Activated CD4-positive, alpha-beta T cell treated with anti-CD3 and anti-CD28 coated beads for 36 hours (primary cell): Measurements from ENCODE around the gene KCNA4. TPM values are rescaled to one million over a fixed set of nuclear protein-coding genes. Genes with fewer than 3 reads are reported as not detected.

Experiments used
- ATAC-seq: fragments of 200-7000 bp; cut with Tn5 transposase; one replicate; pipeline ENCODE4 v1.10.0; 2021; ENCODE audit warnings: mild to moderate bottlenecking, moderate library complexity
- CTCF ChIA-PET: fragments of 350-600 bp; sonication (Branson Sonifier 250); formaldehyde crosslinking; loops from one replicate; lab custom pipeline; 2021; ENCODE audit warnings: antibody characterized with exemption; lab: Charles Lee
- POLR2A ChIA-PET: fragments of 350-600 bp; sonication (Branson Sonifier 250); formaldehyde crosslinking; loops from one replicate; lab custom pipeline; 2021; ENCODE audit warnings: antibody characterized with exemption, inconsistent platforms; lab: Charles Lee
- DNase-seq: peaks from one replicate; pipeline ENCODE4 v3.0.0-alpha.2; 2020
- H3K27ac Mint-ChIP-seq: one replicate; pipeline ENCODE4 v1.8.0; 2021; ENCODE audit warnings: mixed read lengths
- H3K27me3 Mint-ChIP-seq: one replicate; pipeline ENCODE4 v1.8.0; 2021; ENCODE audit warnings: mixed read lengths
- H3K36me3 Mint-ChIP-seq: one replicate; pipeline ENCODE4 v1.8.0; 2021; ENCODE audit warnings: low read depth, mixed read lengths
- H3K4me1 Mint-ChIP-seq: one replicate; pipeline ENCODE4 v1.8.0; 2021; ENCODE audit warnings: mixed read lengths
- H3K4me3 Mint-ChIP-seq: one replicate; pipeline ENCODE4 v1.8.0; 2021; ENCODE audit warnings: mild to moderate bottlenecking, moderate library complexity, mixed read lengths
- H3K9me3 Mint-ChIP-seq: one replicate; pipeline ENCODE4 v1.8.0; 2021; ENCODE audit warnings: low read depth, mixed read lengths
- intact Hi-C, 2 experiments: fragments of 100-400 bp; cut with DNase I in 1 of 2; cut with micrococcal nuclease in 1 of 2; formaldehyde crosslinking; loops; one replicate each; pipeline versions ENCODE4 v1.14.2 to v1.15.1; 2022 to 2024; cut with DNase I, micrococcal nuclease
- total RNA-seq, 2 experiments: library from RNA; stranded (reverse); gene quantifications; one replicate each; pipeline ENCODE4 v1.2.3, GENCODE V29; 2021

The KCNA4 gene
- total RNA-seq, 2 experiments from 2014 or later, result not detected

- Mint-ChIP-seq H3K4me1 (no peaks in the 10 kb centered on the region), H3K27ac (no peak overlapping the region), H3K4me3 (no peak overlapping the region), H3K36me3 (no peaks in the 10 kb centered on the region), H3K9me3 (peaks cover 3% of the 10 kb centered on the region), H3K27me3 (peaks cover 20% of the 10 kb centered on the region)
- ATAC-seq (no peak), DNase-seq (no peak)
- intact Hi-C loops, result no loop called here
- ChIA-PET POLR2A (no interaction called here), CTCF (interaction anchor here (0.6 kb wide), 1 partner anchor 297 kb away, joined by 4 read pairs; no protein-coding TSS in a partner anchor)
Measured at GRCh38 chr11:30023074-30023473, 6.2 kb upstream of the KCNA4 start.

- ATAC-seq (no peak), DNase-seq (no peak)
- Mint-ChIP-seq H3K27me3 (peaks cover 22% of the 10 kb centered on the region), H3K4me3 (no peak overlapping the region), H3K36me3 (no peaks in the 10 kb centered on the region), H3K27ac (no peak overlapping the region), H3K9me3 (no peaks in the 10 kb centered on the region), H3K4me1 (no peaks in the 10 kb centered on the region)
- intact Hi-C loops, result no loop called here
- ChIA-PET POLR2A (no interaction called here), CTCF (interaction anchor here (1.3 kb wide), 1 partner anchor 28 kb away, joined by 4 read pairs; no protein-coding TSS in a partner anchor)
Measured at GRCh38 chr11:30019481-30019880, 2.7 kb upstream of the KCNA4 start.

- Mint-ChIP-seq H3K9me3 (no peaks in the 10 kb centered on the region), H3K27ac (no peak overlapping the region), H3K27me3 (peaks cover 22% of the 10 kb centered on the region), H3K36me3 (no peaks in the 10 kb centered on the region), H3K4me3 (no peak overlapping the region), H3K4me1 (no peaks in the 10 kb centered on the region)
- ATAC-seq (no peak), DNase-seq (no peak)
- intact Hi-C loops, result no loop called here
- ChIA-PET POLR2A (no interaction called here), CTCF (no interaction called here)
Measured at GRCh38 chr11:30018495-30018894, 1.7 kb upstream of the KCNA4 start.

- CTCF ChIA-PET, result interaction anchor here (0.6 kb wide), 1 partner anchor 524 kb away, joined by 3 read pairs; no protein-coding TSS in a partner anchor
- no peak for DNase-seq
Measured at GRCh38 chr11:30017445-30017895, 640 bp upstream of the KCNA4 start.

GRCh38 chr11:30015725-30016412 is 961 bp downstream of the KCNA4 start:
- ChIA-PET POLR2A (no interaction called here), CTCF (no interaction called here)
- no peaks in the 10 kb centered on the region for H3K4me1 Mint-ChIP-seq
- DNase-seq, result no peak
- H3K4me3 Mint-ChIP-seq, result no peak overlapping the region
- no peaks in the 10 kb centered on the region for H3K9me3 Mint-ChIP-seq
- H3K36me3 Mint-ChIP-seq, result no peaks in the 10 kb centered on the region
- ATAC-seq, result no peak
- H3K27me3 Mint-ChIP-seq, result peaks cover 22% of the 10 kb centered on the region
- intact Hi-C loops, result no loop called here
- H3K27ac Mint-ChIP-seq, result no peak overlapping the region

More at GRCh38 chr11:30017445-30017895, 640 bp upstream of the KCNA4 start:
- intact Hi-C loops, result no loop called here
- no peak for ATAC-seq
- POLR2A ChIA-PET, result no interaction called here
- Mint-ChIP-seq H3K4me3 (no peak overlapping the region), H3K9me3 (no peaks in the 10 kb centered on the region), H3K27ac (no peak overlapping the region), H3K4me1 (no peaks in the 10 kb centered on the region), H3K36me3 (no peaks in the 10 kb centered on the region), H3K27me3 (peaks cover 22% of the 10 kb centered on the region)

GRCh38 chr11:30012346-30012745 is 4.5 kb downstream of the KCNA4 start:
- Mint-ChIP-seq H3K27me3 (peaks cover 6% of the 10 kb centered on the region), H3K4me3 (no peak overlapping the region), H3K27ac (no peak overlapping the region), H3K4me1 (no peaks in the 10 kb centered on the region), H3K36me3 (no peaks in the 10 kb centered on the region), H3K9me3 (no peaks in the 10 kb centered on the region)
- POLR2A ChIA-PET, result no interaction called here
- CTCF ChIA-PET, result no interaction called here
- ATAC-seq (no peak), DNase-seq (no peak)
- intact Hi-C loops, result no loop called here

GRCh38 chr11:30009060-30009459 is 7.8 kb downstream of the KCNA4 start:
- CTCF ChIA-PET, result no interaction called here
- DNase-seq (no peak), ATAC-seq (no peak)
- POLR2A ChIA-PET, result no interaction called here
- Mint-ChIP-seq H3K27me3 (peaks cover 5% of the 10 kb centered on the region), H3K36me3 (no peaks in the 10 kb centered on the region), H3K27ac (no peak overlapping the region), H3K4me1 (no peaks in the 10 kb centered on the region), H3K4me3 (no peak overlapping the region), H3K9me3 (no peaks in the 10 kb centered on the region)
- intact Hi-C loops, result no loop called here

GRCh38 chr11:30006876-30007275 is 10.0 kb downstream of the KCNA4 start:
- ChIA-PET CTCF (no interaction called here), POLR2A (no interaction called here)
- Mint-ChIP-seq H3K36me3 (no peaks in the 10 kb centered on the region), H3K4me3 (no peak overlapping the region), H3K27me3 (peaks cover 6% of the 10 kb centered on the region), H3K9me3 (no peaks in the 10 kb centered on the region), H3K4me1 (no peaks in the 10 kb centered on the region), H3K27ac (no peak overlapping the region)
- DNase-seq (no peak), ATAC-seq (no peak)
- intact Hi-C loops, result no loop called here

GRCh38 chr11:30002157-30002785 is 14.6 kb downstream of the KCNA4 start:
- Mint-ChIP-seq H3K36me3 (no peaks in the 10 kb centered on the region), H3K4me3 (no peak overlapping the region), H3K27ac (no peak overlapping the region), H3K4me1 (no peaks in the 10 kb centered on the region), H3K9me3 (no peaks in the 10 kb centered on the region), H3K27me3 (peaks cover 2% of the 10 kb centered on the region)
- ATAC-seq, result no peak
- intact Hi-C loops, result no loop called here
- CTCF ChIA-PET, result no interaction called here
- POLR2A ChIA-PET, result no interaction called here
- no peak for DNase-seq

- ChIA-PET CTCF (no interaction called here), POLR2A (no interaction called here)
- H3K36me3 Mint-ChIP-seq, result no peaks in the 10 kb centered on the region
- H3K27me3 Mint-ChIP-seq, result peaks cover 2% of the 10 kb centered on the region
- intact Hi-C loops, result no loop called here
- H3K4me1 Mint-ChIP-seq, result no peaks in the 10 kb centered on the region
- H3K4me3 Mint-ChIP-seq, result no peak overlapping the region
- H3K27ac Mint-ChIP-seq, result no peak overlapping the region
- no peaks in the 10 kb centered on the region for H3K9me3 Mint-ChIP-seq
- ATAC-seq, result no peak
- no peak for DNase-seq
Measured at GRCh38 chr11:30000986-30001750, 15.7 kb downstream of the KCNA4 start.

GRCh38 chr11:29996016-29996415 is 20.8 kb downstream of the KCNA4 start:
- intact Hi-C loops, result no loop called here
- CTCF ChIA-PET, result interaction anchor here (0.6 kb wide), 1 partner anchor 69 kb away, joined by 4 read pairs; no protein-coding TSS in a partner anchor

More at GRCh38 chr11:29996016-29996415, 20.8 kb downstream of the KCNA4 start:
- no peak overlapping the region for H3K27ac Mint-ChIP-seq
- H3K36me3 Mint-ChIP-seq, result no peaks in the 10 kb centered on the region
- H3K4me3 Mint-ChIP-seq, result no peak overlapping the region
- H3K27me3 Mint-ChIP-seq, result no peaks in the 10 kb centered on the region
- DNase-seq (no peak), ATAC-seq (no peak)
- POLR2A ChIA-PET, result no interaction called here
- H3K4me1 Mint-ChIP-seq, result no peaks in the 10 kb centered on the region
- H3K9me3 Mint-ChIP-seq, result peaks cover 3% of the 10 kb centered on the region
